ENCODE data around the gene MAST1.
"Not testable (repeated sequence)": the region's sequence is repeated elsewhere in the genome, so short reads cannot be mapped to it uniquely, and the experiment has no call there.

MAST1 gene

GRCh38 chr19:12841094-12841493, 2.8 kb downstream of the MAST1 start:
- peak in 1 of 6 experiments; percentile 11 for DNase-seq

- DNase-seq, result no peak
These were observed 4.2 kb downstream of the MAST1 start for GRCh38 chr19:12842511-12842910.

GRCh38 chr19:12843328-12843727, 5.0 kb downstream of the MAST1 start:
- no peak for DNase-seq

GRCh38 chr19:12843999-12844732, 5.9 kb downstream of the MAST1 start:
- DNase-seq, result no peak

- not testable (repeated sequence) for DNase-seq
These were observed 8.3 kb downstream of the MAST1 start for GRCh38 chr19:12846613-12847012.

- DNase-seq, result peak; percentile 41 to 80 (median 74)
These were observed 9.1 kb downstream of the MAST1 start for GRCh38 chr19:12847159-12848139.

- no peak for DNase-seq
These were observed 18.3 kb downstream of the MAST1 start for GRCh38 chr19:12856653-12857052.

GRCh38 chr19:12858041-12858928, 20.0 kb downstream of the MAST1 start:
- DNase-seq, result no peak

GRCh38 chr19:12859546-12859945, 21.2 kb downstream of the MAST1 start:
- DNase-seq, result no peak

- no peak for DNase-seq
These were observed 25.8 kb downstream of the MAST1 start for GRCh38 chr19:12864143-12864542.

- DNase-seq, result no peak
These were observed 26.7 kb downstream of the MAST1 start for GRCh38 chr19:12864721-12865715.

GRCh38 chr19:12865746-12866415, 27.6 kb downstream of the MAST1 start:
- DNase-seq, result no peak

GRCh38 chr19:12866416-12867119, 28.3 kb downstream of the MAST1 start:
- DNase-seq, result no peak

GRCh38 chr19:12867120-12868099, 29.1 kb downstream of the MAST1 start:
- peak; percentile 33 to 78 (median 66) for DNase-seq

- DNase-seq, result peak in 1 of 6 experiments; percentile 6
These were observed 30.3 kb downstream of the MAST1 start for GRCh38 chr19:12868540-12869112.

GRCh38 chr19:12871681-12872080, 33.4 kb downstream of the MAST1 start:
- no peak for DNase-seq

GRCh38 chr19:12872255-12872654, 33.9 kb downstream of the MAST1 start:
- no peak for DNase-seq
